ENCODE data around the gene HAPLN2. TPM values are rescaled to one million over a fixed set of nuclear protein-coding genes. Genes with fewer than 3 reads are reported as not detected.

Gene HAPLN2
- total and polyA plus RNA-seq, 12 donors: 0.17 to 3.1 (median 1.1) TPM; not detected in 4

GRCh38 chr1:156670791-156671190 is 51.6 kb downstream of the HAPLN2 start:
- Histone ChIP-seq H3K36me3 (replicated peaks in 1 of 2) (no peaks in the 10 kb centered on the region), H3K4me3 (no peak overlapping the region), H3K9me3 (replicated peaks in 1 of 3) (no peaks in the 10 kb centered on the region), H3K4me1 (replicated peaks in 1 of 2) (peaks cover 0 to 10% of the 10 kb centered on the region in 2 donors), H3K27me3 (peaks cover 7% of the 10 kb centered on the region), H3K27ac (no peak overlapping the region)
- TF ChIP-seq POLR2A (IDR thresholded peaks at IDR 0.05) (no peak), CTCF (IDR thresholded peaks at IDR 0.05) (no peak)
- 68 to 92% (median 72%) methylated on average over 1 to 4 of the region's 4 CpGs for WGBS, 4 donors
- no peak for DNase-seq
- intact Hi-C loops (cut with DNase I): no loop called here

- no peak overlapping the region for H3K27ac ChIP-seq
- no peak for DNase-seq
- H3K4me3 ChIP-seq: no peak overlapping the region
- peaks cover 0 to 13% of the 10 kb centered on the region in 2 donors for H3K4me1 ChIP-seq (replicated peaks in 1 of 2)
- no peaks in the 10 kb centered on the region for H3K9me3 ChIP-seq (replicated peaks in 1 of 3)
- intact Hi-C loops (cut with DNase I): no loop called here
- TF ChIP-seq POLR2A (IDR thresholded peaks at IDR 0.05): no peak
- no peaks in the 10 kb centered on the region for H3K36me3 ChIP-seq (replicated peaks in 1 of 2)
- 88 to 96% (median 95%) methylated on average over 2 of the region's 2 CpGs for WGBS, 4 donors
- H3K27me3 ChIP-seq: peaks cover 15% of the 10 kb centered on the region
Measured at GRCh38 chr1:156671804-156672203, 52.6 kb downstream of the HAPLN2 start.

GRCh38 chr1:156673387-156674121 is 54.3 kb downstream of the HAPLN2 start:
- Histone ChIP-seq H3K27ac (no peak overlapping the region), H3K36me3 (replicated peaks in 1 of 2) (no peaks in the 10 kb centered on the region), H3K9me3 (replicated peaks in 1 of 3) (no peaks in the 10 kb centered on the region), H3K27me3 (peaks cover 28% of the 10 kb centered on the region), H3K4me3 (no peak overlapping the region), H3K4me1 (replicated peaks in 1 of 2) (peaks cover 0 to 14% of the 10 kb centered on the region in 2 donors)
- intact Hi-C loops (cut with DNase I): no loop called here
- no peak for DNase-seq
- TF ChIP-seq POLR2A (IDR thresholded peaks at IDR 0.05) (no peak), CTCF (IDR thresholded peaks at IDR 0.05) (no peak)
- 68 to 90% (median 73%) methylated on average over 5 to 8 of the region's 8 CpGs for WGBS, 4 donors

Other genes starting within 250 kb of the HAPLN2 start
- gene MEF2D, start 118.6 kb upstream of the HAPLN2 start, total RNA-seq: 10 to 100 TPM in 8 of 9 donors, 1 to 10 TPM in 1; 7.8 to 89.9 (median 71.2) TPM
- gene MEF2D, start 118.6 kb upstream of the HAPLN2 start, polyA plus RNA-seq: 10 to 100 TPM; 29.1 to 37.4 (median 35.3) TPM
- 1 to 10 TPM in 4 of 9 donors, under 1 TPM in 5; 0.24 to 5.3 (median 0.83) TPM for gene IQGAP3, start 46.9 kb upstream of the HAPLN2 start, total RNA-seq
- gene IQGAP3, start 46.9 kb upstream of the HAPLN2 start, polyA plus RNA-seq: 1 to 10 TPM in 1 of 3 donors, under 1 TPM in 2; 0.16 to 2.2 (median 0.40) TPM
- not detected for gene TTC24, start 39.7 kb upstream of the HAPLN2 start, total RNA-seq
- gene TTC24, start 39.7 kb upstream of the HAPLN2 start, polyA plus RNA-seq: under 1 TPM in 1 of 3 donors, not detected in 2; 0.20 TPM
- gene NAXE, start 27.6 kb upstream of the HAPLN2 start, total RNA-seq: 100 to 1,000 TPM in 5 of 9 donors, 10 to 100 TPM in 4; 74.6 to 132 (median 103) TPM
- gene NAXE, start 27.6 kb upstream of the HAPLN2 start, polyA plus RNA-seq: 100 to 1,000 TPM in 1 of 3 donors, 10 to 100 TPM in 2; 49.4 to 124 (median 69.9) TPM
- gene GPATCH4, start 17.9 kb upstream of the HAPLN2 start, total RNA-seq: 10 to 100 TPM in 8 of 9 donors, 1 to 10 TPM in 1; 7.8 to 42.4 (median 24.3) TPM
- gene GPATCH4, start 17.9 kb upstream of the HAPLN2 start, polyA plus RNA-seq: 10 to 100 TPM; 13.9 to 72.2 (median 39.3) TPM
- 10 to 100 TPM in 3 of 9 donors, under 1 TPM in 4, not detected in 2; 0.11 to 36.3 (median 0.57) TPM for gene BCAN, start 22.7 kb downstream of the HAPLN2 start, total RNA-seq
- 10 to 100 TPM in 1 of 3 donors, 1 to 10 TPM in 2; 2.4 to 24.9 (median 8.9) TPM for gene BCAN, start 22.7 kb downstream of the HAPLN2 start, polyA plus RNA-seq
- gene NES, start 58.0 kb downstream of the HAPLN2 start, total RNA-seq: 10 to 100 TPM in 6 of 9 donors, 1 to 10 TPM in 3; 7.7 to 22.9 (median 13.6) TPM
- 10 to 100 TPM; 13.2 to 26.9 (median 18.0) TPM for gene NES, start 58.0 kb downstream of the HAPLN2 start, polyA plus RNA-seq
- gene CRABP2, start 86.2 kb downstream of the HAPLN2 start, total RNA-seq: 10 to 100 TPM in 1 of 9 donors, 1 to 10 TPM in 8; 3.1 to 11.6 (median 7.0) TPM
- 10 to 100 TPM in 2 of 3 donors, 1 to 10 TPM in 1; 5.0 to 17.8 (median 11.2) TPM for gene CRABP2, start 86.2 kb downstream of the HAPLN2 start, polyA plus RNA-seq
- gene METTL25B, start 109.1 kb downstream of the HAPLN2 start, total RNA-seq: 100 to 1,000 TPM in 1 of 9 donors, 10 to 100 TPM in 8; 22.3 to 140 (median 28.9) TPM
- gene METTL25B, start 109.1 kb downstream of the HAPLN2 start, polyA plus RNA-seq: 100 to 1,000 TPM in 1 of 3 donors, 10 to 100 TPM in 2; 17.4 to 127 (median 68.6) TPM
- 10 to 100 TPM; 10.6 to 38.5 (median 19.3) TPM for gene ISG20L2, start 109.4 kb downstream of the HAPLN2 start, total RNA-seq
- gene ISG20L2, start 109.4 kb downstream of the HAPLN2 start, polyA plus RNA-seq: 10 to 100 TPM in 1 of 3 donors, 1 to 10 TPM in 2; 5.5 to 40.0 (median 8.8) TPM
- 100 to 1,000 TPM in 5 of 9 donors, 10 to 100 TPM in 4; 46.7 to 140 (median 104) TPM for gene MRPL24, start 121.7 kb downstream of the HAPLN2 start, total RNA-seq
- gene MRPL24, start 121.7 kb downstream of the HAPLN2 start, polyA plus RNA-seq: 100 to 1,000 TPM; 154 to 294 (median 239) TPM
- 100 to 1,000 TPM; 119 to 159 (median 144) TPM for gene HDGF, start 132.3 kb downstream of the HAPLN2 start, total RNA-seq
- gene HDGF, start 132.3 kb downstream of the HAPLN2 start, polyA plus RNA-seq: 100 to 1,000 TPM in 1 of 3 donors, 10 to 100 TPM in 2; 62.0 to 199 (median 96.0) TPM
- 10 to 100 TPM; 35.9 to 77.5 (median 56.9) TPM for gene PRCC, start 148.1 kb downstream of the HAPLN2 start, total RNA-seq
- gene PRCC, start 148.1 kb downstream of the HAPLN2 start, polyA plus RNA-seq: 100 to 1,000 TPM in 1 of 3 donors, 10 to 100 TPM in 2; 63.4 to 137 (median 67.6) TPM
- gene SH2D2A, start 197.4 kb downstream of the HAPLN2 start, total RNA-seq: 1 to 10 TPM in 5 of 9 donors, under 1 TPM in 3, not detected in 1; 0.11 to 4.8 (median 2.2) TPM
- 1 to 10 TPM in 1 of 3 donors, under 1 TPM in 2; 0.40 to 3.9 (median 0.91) TPM for gene SH2D2A, start 197.4 kb downstream of the HAPLN2 start, polyA plus RNA-seq
- gene INSRR, start 239.7 kb downstream of the HAPLN2 start, total RNA-seq: 1 to 10 TPM in 1 of 9 donors, under 1 TPM in 6, not detected in 2; 0.04 to 1.3 (median 0.28) TPM
- 1 to 10 TPM in 2 of 3 donors, under 1 TPM in 1; 0.22 to 8.7 (median 1.5) TPM for gene INSRR, start 239.7 kb downstream of the HAPLN2 start, polyA plus RNA-seq
- gene NTRK1, start 241.4 kb downstream of the HAPLN2 start, total RNA-seq: 10 to 100 TPM in 1 of 9 donors, 1 to 10 TPM in 3, under 1 TPM in 4, not detected in 1; 0.26 to 11.2 (median 3.2) TPM
- 10 to 100 TPM in 2 of 3 donors, 1 to 10 TPM in 1; 1.1 to 22.6 (median 13.6) TPM for gene NTRK1, start 241.4 kb downstream of the HAPLN2 start, polyA plus RNA-seq

Data from adrenal gland (tissue), 12 donors.